CD4-positive, alpha-beta T cell treated with Interleukin-17A for 1 hour (primary cell): Measurements from ENCODE around the gene GOLGA3.
"Not testable (repeated sequence)": the region's sequence is repeated elsewhere in the genome, so short reads cannot be mapped to it uniquely, and the experiment has no call there.

Experiments used
- DNase-seq: peaks from one replicate; pipeline ENCODE4 v3.0.0-alpha.2; 2020

Gene GOLGA3

GRCh38 chr12:132813443-132813842 is 15.2 kb downstream of the GOLGA3 start:
- DNase-seq = no peak

DNA sequence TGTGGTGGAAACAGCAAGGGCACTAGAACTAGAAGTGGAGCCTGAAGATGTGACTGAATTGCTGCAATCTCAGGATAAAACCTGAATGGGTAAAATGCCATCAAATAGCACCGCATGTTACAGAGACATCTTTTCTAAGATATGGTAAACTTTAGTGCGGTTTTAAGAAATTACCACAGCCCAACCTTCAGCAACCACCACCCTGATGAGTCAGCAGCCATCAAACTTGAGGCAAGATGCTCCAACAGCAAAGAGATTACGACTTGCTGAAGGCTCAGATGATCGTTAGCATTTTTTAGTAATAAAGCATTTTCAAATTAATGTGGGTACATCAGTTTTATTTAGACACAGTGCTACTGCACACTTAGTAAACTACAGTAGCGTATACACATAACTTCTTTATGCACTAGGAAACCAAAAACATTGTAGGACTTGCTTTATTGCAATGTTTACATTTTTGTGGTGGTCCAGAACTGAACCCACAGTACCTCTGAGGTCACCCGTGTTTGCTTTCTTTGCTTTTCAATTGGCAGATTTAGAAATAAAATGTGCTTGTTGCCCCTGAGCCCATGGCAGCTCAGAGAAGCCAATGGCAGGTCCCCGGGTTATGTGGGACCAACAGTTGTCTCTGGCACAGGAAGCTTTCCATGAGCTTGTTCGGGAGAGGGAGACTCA is 15.9 kb downstream of the GOLGA3 start:
- DNase-seq = peak; percentile 23

DNA sequence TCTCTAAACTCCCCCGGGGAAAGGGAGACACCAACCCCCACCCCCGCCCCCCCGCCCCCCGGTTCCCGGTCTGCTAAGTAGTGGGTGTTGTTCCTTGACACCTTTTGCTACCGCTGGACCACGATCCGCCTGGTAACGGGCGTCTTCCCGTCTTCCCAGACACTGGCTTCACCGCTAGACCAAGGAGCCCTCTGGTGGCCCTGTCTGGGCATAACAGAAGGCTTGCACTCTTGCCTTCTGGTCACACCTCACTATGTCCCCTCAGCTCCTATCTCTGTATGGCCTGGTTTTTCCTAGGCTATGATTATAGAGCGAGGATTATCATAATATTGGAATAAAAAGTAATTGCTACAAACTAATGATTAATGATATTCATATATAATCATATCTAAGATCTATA is 19.3 kb downstream of the GOLGA3 start:
- DNase-seq = peak; percentile 18

DNA sequence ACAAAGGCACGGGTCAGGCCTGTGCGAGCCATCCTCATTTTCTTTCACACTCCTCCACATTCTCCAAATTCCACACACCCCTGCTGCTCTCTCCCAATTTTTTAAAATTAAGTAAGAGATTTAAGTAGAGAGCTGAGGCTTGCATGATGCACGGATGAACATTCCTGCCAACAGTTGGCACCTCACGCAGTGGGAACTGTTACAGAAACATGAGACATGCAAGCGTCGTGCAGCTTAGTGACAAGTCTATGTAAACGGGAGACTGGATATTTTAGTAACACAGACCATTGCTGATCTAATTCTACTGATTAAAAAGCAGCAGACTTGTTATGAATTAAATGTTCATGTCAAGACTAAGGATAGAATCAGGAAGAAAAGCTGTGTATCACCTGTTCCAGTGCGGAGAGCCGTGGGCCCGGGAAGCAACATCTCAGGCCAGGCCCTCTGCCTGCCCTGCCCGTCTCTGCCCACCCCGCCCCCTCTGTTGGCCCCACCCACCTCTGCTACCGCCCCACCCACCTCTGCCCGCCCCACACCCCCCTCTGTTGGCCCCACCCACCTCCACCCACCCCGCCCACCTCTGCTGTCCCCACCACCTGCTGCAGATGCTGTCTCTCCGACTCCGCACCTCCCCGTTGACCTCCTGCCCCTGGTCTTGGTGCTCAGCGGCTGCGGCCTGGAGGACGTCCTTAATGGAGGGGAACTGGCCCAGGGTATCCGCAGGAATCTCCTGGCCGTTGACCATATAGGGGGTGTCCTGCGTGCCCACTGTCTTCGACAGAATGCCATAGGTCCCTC is 21.2 kb downstream of the GOLGA3 start:
- no peak for DNase-seq

GRCh38 chr12:132806857-132807256 is 21.8 kb downstream of the GOLGA3 start:
- DNase-seq = no peak

DNA sequence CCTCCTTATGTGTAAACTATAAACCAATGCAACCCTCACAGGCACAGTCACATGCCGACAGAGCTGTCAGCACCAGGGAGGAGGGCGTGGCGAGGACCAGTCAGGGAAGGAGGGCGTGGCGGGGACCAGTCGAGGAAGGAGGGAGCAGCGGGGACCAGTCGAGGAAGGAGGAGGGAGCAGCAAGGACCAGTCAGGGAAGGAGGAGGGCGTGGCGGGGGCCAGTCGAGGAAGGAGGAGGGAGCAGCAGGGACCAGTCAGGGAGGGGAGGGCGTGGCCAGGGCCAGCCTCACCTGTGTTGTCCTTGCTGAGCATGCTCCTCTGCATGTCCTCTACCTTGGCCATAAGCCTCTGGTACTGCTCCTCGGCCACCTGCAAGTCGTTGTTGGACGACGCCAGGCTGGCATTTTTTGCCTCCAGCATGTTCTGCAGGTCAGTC is 24.2 kb downstream of the GOLGA3 start:
- DNase-seq = no peak

DNA sequence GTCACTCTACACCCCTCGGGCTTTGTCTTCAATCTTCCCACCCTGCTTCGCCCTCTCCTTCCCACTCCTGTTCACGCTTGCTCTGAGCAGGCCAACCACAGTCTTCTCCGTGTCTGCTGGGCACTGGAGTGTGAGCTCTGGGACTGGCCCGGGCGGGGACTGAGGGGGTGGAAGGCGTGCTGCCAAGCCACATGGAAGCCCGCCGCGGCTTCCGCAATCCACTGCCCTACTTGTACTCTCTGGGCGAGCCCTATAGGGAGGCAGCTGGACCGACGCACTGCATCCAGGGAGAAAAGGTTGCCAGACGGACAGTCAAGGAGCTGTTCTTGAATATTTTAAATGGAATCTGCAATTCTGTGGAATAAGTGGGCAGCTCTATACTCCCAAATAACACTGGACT is 24.8 kb downstream of the GOLGA3 start:
- no peak for DNase-seq

DNA sequence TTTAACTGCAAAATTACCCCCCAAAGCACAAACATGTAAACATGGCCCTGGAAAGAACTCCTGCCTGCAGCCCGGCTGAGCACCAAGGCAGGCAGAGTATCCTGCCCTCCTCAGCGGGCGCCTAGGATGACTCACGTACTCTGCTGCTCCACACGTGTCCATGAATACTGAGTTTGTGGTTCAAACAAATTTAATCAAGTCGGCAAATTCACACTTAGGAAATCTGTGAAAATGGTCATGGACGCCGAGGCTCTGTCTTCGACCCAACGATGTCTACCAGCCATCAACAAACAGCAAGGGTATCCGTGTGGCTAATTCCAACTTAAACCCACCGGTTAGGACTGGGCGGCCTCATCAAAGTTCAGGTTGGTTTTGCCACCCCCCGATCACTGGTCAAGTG is 25.5 kb downstream of the GOLGA3 start:
- DNase-seq = no peak

- DNase-seq = no peak
Measured at GRCh38 chr12:132801741-132802140, 26.9 kb downstream of the GOLGA3 start.

DNA sequence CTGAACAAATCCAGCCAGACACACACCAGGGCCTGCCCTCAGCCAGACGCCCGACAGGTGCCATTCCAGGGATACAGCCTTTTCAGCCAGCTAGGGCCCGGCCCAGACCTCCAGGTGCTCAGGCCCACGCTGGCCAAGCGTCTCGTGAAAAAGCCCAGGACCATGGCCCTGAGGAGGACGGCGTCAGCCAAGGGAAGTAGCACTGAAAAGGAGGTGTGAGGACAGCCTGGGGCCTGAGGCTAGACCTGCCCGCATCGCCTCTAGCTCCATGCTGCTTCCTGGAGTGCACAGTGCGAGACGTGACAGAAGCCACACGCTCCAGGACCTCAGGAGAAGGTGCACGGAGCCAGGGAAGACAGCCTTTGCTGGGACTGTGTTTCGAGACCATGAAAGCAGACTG is 29.8 kb downstream of the GOLGA3 start:
- DNase-seq = no peak

GRCh38 chr12:132797820-132798570 is 30.7 kb downstream of the GOLGA3 start:
- no peak for DNase-seq

- DNase-seq = no peak
Measured at GRCh38 chr12:132795847-132796246, 32.8 kb downstream of the GOLGA3 start.

DNA sequence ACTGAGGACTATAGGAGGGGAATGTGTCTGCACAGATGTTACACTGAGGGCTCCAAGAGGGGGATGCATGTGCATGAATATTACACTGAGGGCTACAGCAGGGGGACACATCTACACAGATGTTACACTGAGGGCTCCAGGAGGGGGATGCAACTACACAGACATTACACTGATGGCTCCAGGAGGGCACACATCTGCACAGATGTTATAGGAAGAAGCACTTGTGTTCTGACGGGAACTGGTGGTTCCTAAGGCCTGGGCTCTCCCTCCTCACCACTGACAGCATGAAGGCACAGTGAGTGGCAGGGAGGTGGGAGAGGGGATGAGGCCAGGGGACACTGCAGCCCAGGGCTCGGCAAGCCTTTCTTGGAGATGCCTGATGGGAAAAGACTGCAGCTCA is 36.7 kb downstream of the GOLGA3 start:
- not testable (repeated sequence) for DNase-seq

- no peak for DNase-seq
Measured at GRCh38 chr12:132789099-132789471, 39.6 kb downstream of the GOLGA3 start.

DNA sequence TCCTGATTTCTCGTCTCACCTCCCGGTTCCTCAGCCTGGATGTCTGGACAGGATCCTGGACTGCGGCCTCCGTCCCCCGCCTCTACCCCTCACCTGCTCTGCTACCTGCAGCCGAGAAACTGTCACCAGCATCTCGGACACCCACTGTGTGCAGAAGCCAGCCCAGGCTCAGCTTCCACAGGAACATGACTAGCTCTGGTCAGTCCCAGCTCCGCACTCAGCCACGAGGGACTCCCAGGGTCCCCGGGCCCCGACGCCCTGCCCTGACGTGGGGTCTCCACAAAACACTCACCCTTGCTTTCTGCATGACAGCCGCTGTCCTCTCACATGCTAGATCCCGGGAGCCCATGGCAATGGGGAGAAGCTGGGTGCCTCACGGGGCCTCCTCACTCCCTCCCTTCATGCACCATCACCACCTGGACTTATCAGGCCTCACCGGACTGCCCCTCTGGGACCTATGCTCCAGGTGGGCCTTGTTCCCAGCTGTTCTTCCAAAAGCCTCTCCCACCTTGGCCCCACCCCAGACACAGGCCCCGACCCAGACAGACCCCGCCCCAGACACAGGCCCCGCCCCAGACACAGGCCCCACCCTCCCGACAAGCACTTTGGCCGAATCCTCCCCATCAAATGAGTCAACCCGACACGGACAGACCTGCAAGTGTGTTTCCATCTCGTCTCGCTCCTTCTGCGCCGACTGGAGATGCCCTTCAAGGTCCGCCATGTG is 40.1 kb downstream of the GOLGA3 start:
- DNase-seq = no peak

DNA sequence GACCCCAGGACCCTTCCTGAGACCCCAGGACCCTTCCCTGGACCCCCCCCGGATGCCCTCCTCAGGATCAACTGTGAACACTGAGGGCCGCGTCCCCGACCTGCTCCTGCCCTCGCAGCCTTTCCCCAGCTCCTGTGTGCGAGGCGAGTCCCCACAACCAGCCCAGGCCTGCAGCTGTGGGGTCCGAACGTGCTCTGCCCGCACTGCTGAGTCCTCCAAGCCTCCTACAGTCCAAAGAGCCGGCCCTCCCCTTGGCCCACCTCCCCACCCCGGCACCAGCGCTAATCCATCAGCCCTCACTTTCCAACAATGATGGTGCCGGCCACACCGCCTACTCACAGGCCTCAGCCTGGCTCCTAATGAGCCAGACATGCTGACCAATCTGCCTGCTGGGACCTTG is 40.8 kb downstream of the GOLGA3 start:
- no peak for DNase-seq

DNA sequence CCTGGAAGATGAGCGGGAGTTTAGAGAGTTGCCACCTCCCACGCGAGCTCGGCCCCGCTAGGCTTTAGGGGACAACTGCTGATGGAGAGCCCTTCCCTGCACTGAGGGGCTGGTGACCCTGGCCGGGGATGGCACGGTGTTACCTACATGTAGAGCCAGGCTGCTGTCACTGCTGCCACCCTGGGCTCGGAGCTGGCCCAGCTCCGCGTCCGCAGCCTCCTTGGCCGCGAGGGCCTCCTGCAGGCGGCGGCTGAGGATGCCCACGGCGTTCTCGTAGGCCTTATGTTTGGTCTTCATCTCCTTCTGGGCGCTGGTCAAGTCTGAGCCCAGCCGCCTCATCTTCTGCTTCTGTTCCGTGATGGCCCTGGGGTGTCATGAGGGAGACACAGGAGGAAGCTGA is 42.5 kb downstream of the GOLGA3 start:
- no peak for DNase-seq

- no peak for DNase-seq
Measured at GRCh38 chr12:132784580-132784979, 44.1 kb downstream of the GOLGA3 start.

DNA sequence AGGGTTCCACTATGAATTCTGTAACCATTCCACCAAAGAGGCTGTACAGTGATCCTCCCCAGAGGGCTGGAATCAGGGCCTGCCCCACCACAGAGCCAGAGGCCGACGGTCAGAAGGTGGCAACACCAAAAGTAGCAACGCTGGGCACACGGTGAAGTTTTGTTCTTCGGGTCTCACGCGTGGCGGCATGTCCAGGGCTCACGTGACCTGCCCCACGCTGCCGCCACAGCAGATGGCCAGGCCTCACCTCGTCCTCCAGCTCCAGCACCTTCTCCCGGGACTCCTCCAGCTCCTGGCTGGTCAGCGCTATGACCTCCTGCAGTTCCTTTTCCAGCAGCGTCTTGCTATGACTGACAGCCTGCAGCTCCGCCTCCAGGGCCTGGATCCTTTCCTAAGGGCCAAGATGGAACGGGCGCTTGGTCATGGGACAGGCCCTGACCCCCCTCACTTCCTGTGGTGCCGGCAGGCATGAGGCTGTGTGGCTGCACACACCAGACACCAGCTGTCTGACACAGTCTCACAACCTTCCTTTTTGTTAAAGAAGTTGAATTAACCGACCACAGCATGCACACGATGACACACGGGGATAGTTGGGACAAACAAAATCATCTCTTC is 44.6 kb downstream of the GOLGA3 start:
- DNase-seq = no peak

DNA sequence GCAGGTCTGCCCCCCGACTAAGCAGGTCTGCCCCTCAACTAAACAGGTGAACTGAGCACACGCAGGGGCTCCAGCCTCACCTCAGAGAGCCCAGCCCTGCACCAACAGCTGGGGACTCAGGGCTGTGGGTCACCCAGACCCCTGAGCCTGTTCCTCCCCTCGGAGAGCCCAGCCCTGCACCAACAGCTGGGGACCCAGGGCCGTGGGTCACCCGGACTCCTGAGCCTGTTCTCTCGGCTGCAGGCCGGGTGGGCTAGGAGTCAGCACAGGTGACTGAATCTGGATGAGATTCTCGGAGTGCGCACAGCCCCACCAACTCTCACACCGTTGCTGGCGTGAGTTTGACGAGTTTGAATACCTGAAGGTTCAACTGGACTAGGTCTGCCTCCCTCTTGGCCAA is 46.7 kb downstream of the GOLGA3 start:
- DNase-seq = no peak

DNA sequence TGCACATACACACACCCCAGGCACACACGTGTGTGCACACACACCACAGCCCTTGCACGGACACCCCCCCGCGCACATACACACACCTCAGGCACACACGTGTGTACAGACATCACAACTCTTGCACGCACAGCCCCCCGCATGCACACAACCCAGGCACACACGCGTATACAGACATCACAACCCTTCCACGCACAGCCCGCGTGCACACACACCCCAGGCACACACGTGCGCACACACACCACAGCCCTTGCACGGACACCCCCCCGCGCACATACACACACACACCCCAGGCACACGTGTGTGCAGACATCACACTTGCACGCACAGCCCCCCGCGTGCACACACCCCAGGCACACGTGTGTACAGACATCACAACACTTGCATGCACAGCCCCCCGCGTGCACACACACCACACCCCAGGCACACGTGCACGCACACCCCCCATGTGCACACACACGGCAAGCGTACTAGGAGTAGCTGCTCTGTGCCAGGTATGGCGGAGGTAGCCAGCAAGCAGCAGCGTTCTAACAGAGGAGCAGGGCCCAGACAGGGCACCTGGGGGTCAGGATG is 48.8 kb downstream of the GOLGA3 start:
- DNase-seq = no peak

DNA sequence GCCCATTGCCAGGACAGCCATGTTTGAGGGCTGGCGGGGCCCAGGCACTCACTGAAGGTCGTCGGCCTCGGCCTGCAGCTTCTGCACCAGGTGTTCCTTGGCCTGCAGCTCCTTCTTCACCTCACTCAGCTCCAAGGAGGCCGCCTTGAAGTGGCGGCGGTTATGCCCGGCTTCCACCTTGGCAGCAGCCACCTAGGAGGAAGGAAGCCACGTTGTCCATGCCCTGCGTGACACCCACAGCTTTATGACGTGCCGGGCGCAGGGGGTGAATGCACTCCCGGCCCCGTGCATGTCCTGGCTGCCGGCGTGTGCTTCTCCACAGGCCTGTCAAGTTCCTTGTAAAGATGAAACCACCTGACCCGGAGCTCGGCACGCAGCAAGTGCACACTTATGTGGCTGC is 51.1 kb downstream of the GOLGA3 start:
- DNase-seq = no peak
